Prostate gland (tissue), 2 donors: ENCODE measurements around the gene ZBTB39.
"Not testable (repeated sequence)": the region's sequence is repeated elsewhere in the genome, so short reads cannot be mapped to it uniquely, and the experiment has no call there.

Experiments used
- POLR2A ChIP-seq: fragments of 450-650 bp; IDR thresholded peaks from one replicate; pipeline ENCODE4 v1.6.1; 2016; ENCODE audit warnings: antibody characterized with exemption, mild to moderate bottlenecking
- POLR2AphosphoS5 ChIP-seq: sonication (generic); formaldehyde crosslinking; IDR thresholded peaks from one replicate; pipeline ENCODE4 v1.6.1; 2017; ENCODE audit warnings: antibody characterized with exemption
- TF ChIP-seq, protein P1 (sequence below), 4 experiments: fragments of 200-600 bp in 2 of 4; fragments of 450-650 bp in 2 of 4; sonication (generic) in 2 of 4; IDR thresholded peaks; 1 replicate in 3 of 4; 2 replicates in 1 of 4; pipeline ENCODE4 v1.5.1; 2016 to 2019; ENCODE audit warnings: antibody characterized with exemption in 4 of 4, mild to moderate bottlenecking in 2 of 4, moderate library complexity in 2 of 4

DNA sequence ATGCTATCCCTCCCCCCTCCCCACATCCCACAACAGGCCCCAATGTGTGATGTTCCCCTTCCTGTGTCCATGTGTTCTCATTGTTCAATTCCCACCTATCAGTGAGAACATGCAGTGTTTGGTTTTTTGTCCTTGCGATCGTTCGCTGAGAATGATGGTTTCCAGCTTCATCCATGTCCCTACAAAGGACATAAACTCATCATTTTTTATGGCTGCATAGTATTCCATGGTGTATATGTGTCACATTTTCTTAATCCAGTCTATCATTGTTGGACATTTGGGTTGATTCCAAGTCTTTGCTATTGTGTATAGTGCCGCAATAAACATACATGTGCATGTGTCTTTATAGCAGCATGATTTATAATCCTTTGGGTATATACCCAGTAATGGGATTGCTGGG, 46.8 kb upstream of the ZBTB39 start:
- TF ChIP-seq, protein P1, sequence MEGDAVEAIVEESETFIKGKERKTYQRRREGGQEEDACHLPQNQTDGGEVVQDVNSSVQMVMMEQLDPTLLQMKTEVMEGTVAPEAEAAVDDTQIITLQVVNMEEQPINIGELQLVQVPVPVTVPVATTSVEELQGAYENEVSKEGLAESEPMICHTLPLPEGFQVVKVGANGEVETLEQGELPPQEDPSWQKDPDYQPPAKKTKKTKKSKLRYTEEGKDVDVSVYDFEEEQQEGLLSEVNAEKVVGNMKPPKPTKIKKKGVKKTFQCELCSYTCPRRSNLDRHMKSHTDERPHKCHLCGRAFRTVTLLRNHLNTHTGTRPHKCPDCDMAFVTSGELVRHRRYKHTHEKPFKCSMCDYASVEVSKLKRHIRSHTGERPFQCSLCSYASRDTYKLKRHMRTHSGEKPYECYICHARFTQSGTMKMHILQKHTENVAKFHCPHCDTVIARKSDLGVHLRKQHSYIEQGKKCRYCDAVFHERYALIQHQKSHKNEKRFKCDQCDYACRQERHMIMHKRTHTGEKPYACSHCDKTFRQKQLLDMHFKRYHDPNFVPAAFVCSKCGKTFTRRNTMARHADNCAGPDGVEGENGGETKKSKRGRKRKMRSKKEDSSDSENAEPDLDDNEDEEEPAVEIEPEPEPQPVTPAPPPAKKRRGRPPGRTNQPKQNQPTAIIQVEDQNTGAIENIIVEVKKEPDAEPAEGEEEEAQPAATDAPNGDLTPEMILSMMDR (IDR thresholded peaks at IDR 0.05), result not testable (repeated sequence)
- TF ChIP-seq POLR2A, POLR2AphosphoS5: not testable (repeated sequence)
